SKM-1 (cell line): ENCODE data around the gene UTP11.

Experiments used
- DNase-seq: peaks from one replicate; lab custom pipeline; 2025; ENCODE audit not compliant: unreplicated experiment; lab: John Stamatoyannopoulos, UW

UTP11 gene

DNA sequence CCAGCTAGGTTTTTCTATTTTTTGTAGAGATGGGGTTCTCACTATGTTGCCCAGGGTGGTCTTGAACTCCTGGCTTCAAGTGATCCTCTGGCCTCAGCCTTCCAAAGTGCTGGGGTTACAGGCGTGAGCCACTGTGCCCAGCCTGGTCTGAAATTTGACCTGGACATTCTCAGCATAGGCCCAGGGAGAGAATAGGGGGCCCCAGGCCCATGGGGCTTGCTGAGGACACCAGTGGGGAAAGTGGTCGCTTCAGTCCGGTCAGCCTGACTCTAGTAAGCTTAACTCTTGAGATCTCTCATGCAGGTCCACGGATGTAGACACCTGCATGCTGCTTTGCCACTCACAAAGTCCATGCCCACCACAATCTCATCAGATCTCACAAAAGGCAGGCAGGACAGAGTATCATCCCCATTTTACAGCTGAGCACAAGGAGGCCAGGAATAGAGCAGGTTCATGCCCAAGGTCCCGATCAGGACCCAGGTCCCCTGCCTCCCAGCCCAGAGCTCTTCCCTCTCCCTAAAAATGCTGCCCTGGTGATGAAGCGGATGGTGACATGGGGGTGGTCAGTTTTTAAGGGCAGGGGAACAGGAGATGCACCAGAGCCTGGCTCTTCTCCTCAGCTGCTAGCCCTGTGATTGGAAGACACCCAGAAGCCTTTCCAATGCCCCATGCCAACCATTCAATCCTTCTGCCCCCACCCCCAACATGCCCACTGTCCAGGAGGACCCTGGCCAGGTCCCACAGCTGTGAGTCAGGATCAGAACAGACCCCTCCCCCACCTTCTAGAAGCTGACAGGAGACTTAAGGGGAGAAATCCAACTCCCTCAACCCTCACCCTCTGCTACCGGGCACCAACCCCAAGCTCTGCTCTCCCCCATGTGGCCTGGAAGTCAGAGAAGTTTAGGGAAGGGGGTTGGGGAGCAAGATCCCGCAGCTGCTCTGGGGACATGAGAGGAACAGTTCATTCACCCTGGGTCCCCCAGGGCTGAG, 9.0 kb upstream of the UTP11 start:
- no peak for DNase-seq

DNA sequence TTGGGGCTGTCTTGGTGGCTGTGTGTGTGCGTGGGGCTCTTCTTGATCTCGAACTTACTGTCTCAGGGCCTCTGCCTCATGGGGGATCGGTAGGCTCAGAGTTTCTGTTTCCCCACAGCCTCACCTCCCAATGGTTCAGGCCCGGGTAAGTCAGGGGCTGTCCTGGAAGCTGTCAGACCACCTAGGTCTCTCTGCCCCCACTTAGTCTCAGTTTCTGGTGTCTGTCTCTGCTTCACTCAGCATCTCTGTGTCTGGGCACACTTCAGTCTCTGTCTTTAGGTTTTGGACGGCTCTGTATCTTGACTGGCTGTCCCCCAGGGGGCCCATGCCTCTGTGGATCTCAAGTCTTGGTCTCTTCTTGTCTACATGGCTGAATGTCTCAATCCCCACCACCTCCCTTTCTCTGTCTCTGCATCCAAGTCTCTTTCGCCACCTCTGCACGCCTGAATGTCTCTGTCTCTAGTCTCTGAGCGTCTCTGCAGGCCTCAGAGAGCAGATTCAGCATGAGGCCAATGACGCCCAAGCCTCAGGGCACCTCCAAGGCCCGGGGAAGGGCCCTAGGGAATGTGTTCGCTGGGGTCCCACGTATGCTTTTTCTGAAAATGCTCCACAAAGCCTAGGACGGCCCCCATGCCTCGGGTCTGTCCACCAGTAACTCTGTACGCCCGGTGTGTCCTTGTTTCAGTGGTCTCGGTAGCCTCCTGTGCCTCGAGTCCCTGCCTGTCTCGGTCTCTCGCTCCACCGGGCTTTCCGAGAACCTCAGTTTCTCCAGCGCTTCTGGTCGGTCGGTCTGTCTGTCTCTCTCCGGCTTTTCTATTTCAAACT, 8.0 kb upstream of the UTP11 start:
- DNase-seq = no peak

DNA sequence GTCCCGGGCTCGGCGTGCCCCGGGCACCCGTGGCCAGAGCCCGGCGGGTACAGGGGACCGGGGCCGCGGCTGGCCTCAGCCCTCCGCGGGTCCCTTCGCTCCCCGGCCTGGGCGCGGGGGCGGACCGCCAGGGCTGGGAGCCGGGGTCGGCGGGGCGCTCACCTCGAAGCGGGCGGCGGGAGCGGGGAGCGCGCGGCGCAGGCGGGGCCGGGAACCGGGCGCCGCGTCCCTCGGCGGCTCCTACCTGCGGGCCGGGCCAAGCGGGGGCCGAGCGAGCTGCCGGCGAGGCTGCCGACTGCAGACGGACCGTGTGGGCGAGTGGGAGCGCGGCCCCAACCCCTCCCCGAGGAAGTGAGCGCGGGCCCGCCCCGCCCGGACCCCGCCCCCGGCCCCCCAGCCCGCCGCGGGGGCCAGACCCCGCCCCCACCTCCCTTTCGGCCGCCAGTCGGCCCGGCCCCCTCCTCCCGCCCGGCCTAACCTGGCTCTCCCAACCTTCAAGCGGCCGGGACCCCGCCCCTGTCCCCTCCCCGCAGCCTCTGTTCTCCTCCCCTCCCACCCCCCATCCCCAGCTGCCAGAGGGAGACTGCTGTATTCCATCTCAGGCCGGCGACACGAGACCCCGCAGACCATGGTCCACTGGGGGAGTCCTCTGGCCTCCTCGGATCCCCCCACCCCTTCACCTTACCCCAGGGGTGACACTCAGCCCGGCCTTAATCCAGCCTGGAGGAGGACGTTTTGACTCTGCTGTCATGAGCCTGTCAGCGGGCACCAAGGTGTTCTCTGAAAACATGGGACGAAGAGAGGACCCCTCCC, 7.1 kb upstream of the UTP11 start, which contains the start of gene FHL3:
Gene FHL3 (minus strand): TSS at position 320 of the 813 bp plus-strand sequence. CDS start 6,102 bp downstream, outside the sequence.
- no peak for DNase-seq

DNA sequence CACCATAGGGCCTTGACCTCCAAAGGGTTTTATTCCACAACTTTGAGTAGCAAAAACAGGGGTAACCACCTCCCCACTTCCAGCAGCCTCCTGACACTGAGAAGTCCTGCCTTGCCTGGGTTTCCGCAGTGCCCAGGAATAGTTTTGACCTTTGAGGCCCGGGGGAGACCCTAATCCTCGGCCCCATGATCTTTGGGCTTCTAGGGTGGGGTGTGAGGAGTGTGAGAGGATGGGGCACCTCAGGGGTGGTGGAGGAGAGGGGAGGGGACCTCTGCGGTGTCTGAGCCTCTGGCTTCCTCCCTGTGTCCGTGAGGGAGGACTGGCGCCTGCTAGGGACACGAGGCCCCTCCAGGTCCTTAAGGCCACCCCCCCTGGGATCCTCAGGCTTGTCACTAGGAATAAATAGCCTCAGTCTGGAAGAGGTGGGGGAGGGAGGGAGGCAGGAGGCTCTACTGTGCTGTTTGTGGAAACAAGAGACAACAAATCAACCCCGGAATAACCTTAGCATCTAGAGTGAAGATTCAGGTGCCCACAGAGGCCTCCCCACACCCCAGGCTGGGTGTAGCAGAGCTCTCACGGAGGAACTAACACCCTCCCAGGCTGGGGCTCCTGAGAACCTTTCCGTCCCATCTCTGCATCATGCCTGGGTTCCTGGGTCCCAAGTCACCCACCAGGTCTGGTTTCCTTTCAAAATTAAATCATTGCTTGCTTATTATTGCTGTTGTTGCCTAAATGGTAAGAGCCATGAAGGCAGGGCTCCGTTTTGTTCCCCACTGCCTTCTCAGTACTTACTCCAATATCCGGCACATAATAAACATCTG, 6.3 kb upstream of the UTP11 start:
- no peak for DNase-seq

DNA sequence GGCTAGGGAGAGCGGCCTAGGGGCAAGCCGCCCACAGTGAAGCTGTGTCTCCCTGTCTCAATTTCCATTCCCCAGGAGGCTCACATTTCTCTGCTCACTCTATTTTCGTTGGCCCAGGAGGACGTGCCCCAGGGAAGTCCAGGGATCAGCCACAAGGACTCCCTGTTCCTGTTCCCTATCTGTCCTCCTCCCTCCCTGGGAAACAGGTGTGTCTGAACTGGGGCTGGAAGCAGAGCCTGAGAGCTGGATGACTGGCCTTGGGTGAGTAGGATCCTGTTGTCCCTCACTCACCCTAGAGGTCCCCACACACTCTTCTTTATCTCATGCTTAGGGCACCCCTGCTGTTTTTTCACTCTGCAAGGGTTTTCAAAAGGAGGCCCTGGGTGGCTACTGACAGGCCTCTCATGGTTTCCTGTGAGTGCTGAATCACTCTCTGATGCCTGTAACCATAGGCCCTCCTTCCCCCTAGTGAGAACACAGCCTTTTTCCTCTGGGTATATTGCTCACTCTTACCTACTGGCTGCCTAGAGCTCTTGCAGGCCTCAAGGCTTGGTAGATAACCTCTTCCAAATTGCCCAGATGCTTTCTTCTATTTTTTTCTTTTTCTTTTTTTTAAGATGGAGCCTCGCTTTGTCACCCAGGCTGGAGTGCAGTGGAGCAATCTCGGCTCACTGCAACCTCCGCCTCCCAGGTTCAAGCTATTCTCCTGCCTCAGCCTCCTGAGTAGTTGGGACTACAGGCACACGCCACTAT, 3.3 kb upstream of the UTP11 start:
- DNase-seq = no peak

DNA sequence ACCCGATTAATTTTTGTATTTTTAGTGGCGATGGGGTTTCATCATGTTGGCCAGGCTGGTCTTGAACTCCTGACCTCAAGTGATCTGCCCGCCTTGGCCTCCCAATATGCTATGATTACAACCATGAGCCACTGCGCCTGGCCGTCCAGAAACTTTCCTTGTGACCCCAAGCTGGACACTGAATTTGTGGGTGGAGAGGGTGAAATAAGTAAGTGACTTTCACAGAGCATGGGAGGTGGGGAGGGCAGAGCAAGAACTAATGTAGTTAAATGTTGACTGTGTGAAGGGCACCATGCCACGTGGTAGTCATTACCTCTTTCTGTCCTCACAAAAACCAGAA, 2.7 kb upstream of the UTP11 start:
- DNase-seq = no peak

DNA sequence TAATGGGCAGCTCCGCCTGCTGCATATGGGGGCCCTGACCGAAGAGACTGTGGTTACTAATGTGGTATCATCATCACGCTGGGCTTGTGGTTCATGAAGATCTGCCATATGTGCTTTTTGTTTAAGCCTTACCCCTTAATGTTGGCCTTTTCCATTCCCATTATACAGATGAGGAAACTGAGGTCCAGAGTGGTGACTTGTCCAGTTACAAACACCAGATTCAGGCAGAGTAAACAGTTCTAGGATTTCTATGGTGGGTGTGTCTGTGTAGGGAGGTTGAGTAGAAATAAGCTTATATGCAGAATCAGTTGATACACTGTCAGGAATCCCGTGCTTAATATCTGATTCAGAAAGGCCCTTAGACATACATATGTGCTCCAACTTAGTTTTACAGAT, 691 bp downstream of the UTP11 start:
- DNase-seq = no peak

DNA sequence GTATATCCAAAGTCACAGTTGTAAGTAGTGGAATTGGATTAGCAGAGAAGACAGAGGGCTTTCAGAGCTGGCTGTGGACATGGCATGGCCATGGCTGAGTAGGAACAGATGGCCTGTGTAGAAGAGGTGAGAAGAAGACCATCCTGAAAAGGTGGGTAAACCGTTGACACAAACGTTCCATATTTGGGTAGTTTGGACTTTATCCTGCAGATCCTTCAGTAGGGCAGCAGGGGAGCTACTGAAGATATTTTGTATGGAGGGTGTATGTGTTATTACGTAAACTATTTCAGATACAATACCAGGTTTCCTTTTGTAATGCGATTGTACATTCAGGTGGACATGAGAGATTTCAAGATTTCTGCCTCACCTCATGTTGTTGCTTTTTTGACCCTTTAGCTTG, 1.6 kb downstream of the UTP11 start:
- DNase-seq = no peak

DNA sequence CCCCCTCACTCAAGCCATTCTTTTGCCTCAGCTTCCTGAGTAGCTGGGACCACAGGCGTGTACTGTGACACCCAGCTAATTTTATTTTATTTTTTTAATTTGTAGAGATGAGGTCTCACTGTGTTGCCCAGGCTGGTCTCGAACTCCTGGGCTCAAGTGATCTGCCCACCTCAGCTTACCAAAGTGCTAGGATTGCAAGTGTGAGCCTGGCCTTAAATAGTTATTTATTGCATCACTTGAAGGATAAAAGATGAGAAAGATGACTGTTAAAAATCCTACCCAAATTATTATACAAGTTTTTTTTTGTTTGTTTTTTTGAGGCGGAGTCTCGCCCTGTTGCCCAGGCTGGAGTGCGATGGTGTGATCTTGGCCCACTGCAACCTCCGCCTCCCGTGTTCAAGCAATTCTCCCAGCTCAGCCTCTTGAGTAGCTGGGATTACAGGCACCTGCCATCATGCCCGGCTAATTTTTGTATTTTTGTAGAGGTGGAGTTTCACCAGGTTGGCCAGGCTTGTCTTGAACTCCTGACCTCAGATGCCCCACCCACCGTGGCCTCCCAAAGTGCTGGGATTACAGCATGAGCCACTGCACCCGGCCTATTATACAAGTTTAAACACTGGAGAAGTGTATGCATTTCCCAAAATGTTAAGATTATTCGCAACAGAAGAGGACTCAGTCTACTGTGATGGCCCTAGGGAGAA, 2.3 kb downstream of the UTP11 start:
- no peak for DNase-seq

DNA sequence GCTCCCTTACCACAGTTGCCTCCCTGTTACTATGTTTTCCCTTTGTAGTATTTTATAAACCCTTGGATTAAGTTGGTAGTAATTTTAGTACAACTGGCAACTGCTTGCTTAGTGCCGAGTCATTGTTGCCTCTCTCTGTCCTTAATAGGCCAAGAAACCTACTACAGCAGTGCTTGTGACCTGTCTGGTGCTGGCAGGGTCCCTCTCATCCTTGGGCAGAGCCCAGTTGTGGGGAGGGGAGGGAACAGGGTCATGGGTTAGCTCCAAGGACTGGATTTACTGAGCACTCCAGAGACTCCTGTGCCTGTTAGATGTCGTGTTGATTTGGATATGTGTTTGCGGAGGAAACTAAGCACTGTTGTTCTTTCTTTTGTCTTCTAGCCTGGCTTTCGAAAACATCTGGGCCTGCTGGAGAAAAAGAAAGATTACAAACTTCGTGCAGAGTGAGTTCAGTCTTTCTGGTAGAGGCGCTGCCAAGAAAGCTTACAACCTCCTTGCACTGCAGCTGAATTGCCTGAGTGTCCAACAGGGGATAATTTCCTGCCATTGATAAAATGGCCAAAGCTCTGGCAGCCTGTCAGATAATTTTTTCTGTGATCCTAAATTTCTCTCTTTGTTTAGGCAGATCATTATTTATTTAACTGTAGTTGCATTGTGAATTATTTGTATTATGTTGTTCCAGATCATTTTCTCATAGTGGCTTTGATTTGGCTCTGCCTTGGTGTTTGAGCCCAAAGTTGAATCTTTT, 3.6 kb downstream of the UTP11 start:
- no peak for DNase-seq

DNA sequence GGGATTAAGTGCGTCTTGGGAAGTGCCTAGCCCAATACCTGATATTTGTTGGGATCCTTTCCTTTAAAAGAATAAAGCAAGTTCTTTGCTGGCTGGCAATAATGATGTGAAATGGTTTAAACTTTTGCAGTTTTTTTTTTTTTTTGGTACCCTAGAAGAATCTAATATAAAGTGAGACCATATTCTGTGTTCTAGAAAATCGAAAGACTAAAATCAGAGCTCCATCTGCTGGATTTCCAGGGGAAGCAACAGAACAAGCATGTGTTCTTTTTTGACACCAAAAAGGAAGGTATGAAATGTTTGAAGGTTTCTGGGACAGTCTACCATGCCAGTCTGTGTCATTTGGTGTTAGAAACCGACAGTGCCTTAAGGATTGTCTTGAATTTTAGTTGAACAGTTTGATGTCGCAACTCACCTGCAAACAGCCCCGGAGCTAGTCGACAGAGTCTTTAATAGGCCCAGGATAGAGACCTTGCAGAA, 6.4 kb downstream of the UTP11 start:
- no peak for DNase-seq

DNA sequence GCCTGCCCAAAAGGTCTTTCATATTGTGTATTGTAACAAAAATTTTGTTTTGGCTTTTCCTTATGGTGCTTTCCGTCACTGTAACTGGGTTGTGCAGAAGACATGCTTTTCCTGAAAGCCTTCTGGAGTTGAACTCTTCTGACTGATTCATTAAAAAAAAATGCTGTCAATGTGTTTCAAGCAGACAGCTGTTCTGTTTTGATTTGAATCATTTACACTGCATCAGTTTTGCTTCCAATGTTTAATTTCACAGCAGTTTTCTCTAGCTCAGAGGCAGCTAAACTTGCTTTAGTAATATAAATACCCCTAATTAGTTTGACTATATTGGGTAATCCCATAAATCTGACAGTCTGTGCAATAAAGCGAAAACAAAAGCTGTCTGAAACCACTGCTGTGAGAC, 7.9 kb downstream of the UTP11 start:
- no peak for DNase-seq

DNA sequence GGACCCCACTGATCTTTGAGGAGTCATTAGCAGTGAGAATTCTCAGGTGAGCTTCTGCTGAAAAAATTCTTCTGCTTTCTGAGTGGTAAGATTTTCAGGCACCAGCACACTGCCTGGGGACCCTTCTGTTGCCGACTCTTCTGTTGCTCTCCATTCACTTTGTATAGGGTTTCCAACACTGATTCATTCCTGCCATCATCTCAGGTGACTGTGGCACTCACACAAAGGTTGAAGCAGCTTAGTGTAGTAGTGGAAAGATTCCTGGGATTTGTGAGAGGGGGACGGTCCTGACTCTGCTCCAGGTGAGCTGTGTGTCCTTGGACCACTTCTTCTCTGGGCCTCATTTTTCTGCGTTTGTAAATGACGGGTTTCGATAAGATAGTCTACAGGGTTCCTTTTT, 9.4 kb downstream of the UTP11 start:
- no peak for DNase-seq

DNA sequence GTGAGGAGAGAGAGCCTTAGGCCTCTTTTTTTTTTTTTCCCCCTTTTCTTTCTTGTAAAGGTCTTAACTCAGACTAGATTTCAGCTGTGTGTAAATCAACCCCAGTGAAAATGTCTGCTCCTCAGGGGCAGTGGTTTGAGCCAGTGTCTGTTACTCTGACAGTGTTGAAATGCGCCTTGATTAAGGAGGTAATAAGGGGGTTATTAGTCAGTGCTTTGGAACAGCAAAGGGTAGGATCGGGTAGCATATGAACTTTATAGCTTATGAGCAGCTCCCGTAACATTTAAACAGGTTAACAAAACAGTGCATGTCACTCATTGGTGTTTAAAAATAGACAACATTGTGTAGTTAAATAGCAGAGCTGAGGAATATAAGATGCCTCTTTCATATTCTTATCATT, 10.3 kb downstream of the UTP11 start:
- DNase-seq = no peak

DNA sequence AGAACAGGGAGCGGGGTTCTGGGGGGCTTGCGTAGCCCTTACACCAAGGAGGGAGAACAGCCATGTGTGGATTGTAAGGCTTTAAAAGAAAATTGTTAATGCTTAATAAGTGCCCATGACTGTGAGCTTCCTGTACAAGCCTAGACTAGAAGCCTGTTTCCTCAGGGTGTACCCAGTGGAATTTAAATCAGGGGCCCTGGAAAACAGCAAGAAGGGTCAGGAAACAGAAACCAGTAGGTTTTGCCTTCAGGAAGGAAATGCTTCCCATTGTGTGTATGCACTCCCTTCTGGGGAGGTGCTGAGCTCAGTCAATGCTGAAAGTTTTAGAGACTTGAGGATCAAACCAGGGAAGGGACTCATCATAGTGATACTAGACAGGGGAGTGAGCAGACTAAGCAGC, 12.7 kb downstream of the UTP11 start:
- no peak for DNase-seq

DNA sequence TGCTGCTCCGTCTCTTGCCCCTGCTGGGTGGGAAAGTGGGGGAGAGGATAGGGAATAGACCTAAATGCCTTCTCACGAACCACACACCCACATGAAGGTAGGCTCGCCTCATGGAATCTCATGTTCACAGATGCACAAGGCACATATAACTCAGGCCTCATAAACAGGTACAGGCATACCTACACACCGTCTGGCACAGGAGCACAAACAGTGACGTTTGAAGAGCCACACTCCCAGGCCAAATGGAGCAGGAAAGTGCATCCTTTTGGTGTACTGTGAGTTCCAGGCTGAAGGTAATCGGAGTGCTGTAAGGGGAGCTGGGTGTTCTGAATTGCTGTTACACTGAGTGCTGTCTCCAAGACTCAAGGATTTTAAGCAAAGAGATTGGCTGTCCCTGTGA, 13.1 kb downstream of the UTP11 start:
- no peak for DNase-seq

DNA sequence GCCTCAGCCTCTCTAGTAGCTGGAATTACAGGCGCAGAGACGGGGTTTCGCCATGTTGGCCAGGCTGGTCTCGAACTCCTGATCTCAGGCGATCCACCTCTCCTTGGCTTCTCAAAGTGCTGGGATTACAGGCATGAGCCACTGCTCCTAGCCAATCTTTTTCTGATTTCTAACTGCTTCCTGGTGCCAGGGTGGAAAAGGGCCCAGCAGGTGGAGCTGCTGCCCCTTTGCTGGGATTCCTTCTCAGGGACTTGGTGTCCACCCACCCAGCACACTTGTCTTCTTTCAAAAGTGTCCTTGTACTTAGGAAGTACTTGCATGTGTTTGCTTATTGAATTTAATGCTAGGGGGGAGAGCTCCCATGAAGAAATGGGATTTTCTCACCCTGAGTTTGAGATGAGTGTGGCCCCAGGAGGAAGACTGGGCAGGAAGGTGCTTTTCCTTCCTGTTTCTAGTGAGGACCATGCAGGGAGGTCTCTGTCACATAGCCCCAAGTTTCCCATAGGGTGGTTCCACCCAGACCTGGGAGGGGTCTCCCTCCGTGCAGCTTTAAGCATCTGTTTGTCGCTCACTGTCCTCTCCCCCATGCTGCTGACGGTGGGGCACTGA, 14.2 kb downstream of the UTP11 start:
- no peak for DNase-seq
